ENCODE results near the gene BDP1.
"Not testable (repeated sequence)": the region's sequence is repeated elsewhere in the genome, so short reads cannot be mapped to it uniquely, and the experiment has no call there.

DNA sequence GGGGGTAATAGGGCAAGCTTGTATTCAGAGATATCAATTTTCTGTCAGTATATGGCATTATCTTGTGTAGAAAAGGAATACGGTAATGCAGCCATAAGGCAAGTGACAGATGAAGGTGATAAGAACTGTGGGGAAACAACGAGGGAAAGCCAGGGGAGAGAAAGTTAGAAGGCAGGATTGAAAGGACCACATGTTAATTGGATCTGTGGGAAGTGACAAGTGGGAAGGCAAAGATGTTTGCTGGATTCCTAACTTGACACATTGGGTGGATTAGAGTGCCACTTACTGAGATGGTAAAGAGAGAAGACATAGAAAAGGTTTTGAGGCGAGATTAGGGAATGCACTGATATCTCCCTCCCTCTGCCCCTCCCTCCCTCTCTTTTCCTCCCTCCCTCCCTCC, 20.6 kb upstream of the BDP1 start:
- TF ChIP-seq, protein P1, sequence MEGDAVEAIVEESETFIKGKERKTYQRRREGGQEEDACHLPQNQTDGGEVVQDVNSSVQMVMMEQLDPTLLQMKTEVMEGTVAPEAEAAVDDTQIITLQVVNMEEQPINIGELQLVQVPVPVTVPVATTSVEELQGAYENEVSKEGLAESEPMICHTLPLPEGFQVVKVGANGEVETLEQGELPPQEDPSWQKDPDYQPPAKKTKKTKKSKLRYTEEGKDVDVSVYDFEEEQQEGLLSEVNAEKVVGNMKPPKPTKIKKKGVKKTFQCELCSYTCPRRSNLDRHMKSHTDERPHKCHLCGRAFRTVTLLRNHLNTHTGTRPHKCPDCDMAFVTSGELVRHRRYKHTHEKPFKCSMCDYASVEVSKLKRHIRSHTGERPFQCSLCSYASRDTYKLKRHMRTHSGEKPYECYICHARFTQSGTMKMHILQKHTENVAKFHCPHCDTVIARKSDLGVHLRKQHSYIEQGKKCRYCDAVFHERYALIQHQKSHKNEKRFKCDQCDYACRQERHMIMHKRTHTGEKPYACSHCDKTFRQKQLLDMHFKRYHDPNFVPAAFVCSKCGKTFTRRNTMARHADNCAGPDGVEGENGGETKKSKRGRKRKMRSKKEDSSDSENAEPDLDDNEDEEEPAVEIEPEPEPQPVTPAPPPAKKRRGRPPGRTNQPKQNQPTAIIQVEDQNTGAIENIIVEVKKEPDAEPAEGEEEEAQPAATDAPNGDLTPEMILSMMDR (IDR thresholded peaks at IDR 0.05) = not testable (repeated sequence)
- TF ChIP-seq EZH2 (IDR thresholded peaks at IDR 0.05) = not testable (repeated sequence)

All from neural progenitor cell (in vitro differentiated cells).